Immature natural killer cell (primary cell): ENCODE measurements around the gene CFP. TPM values are rescaled to one million over a fixed set of nuclear protein-coding genes. Genes with fewer than 3 reads are reported as not detected.
A peak's percentile ranks its signal among the peaks of the same experiment; 100 is the strongest.

Experiments
- DNase-seq, 3 donors: peaks; one replicate each; pipeline ENCODE4 v3.0.0; 2022; ENCODE audit warnings: mixed read lengths in 1 of 3
- H3K27ac Mint-ChIP-seq, 6 donors: one replicate each; pipeline ENCODE4 v1.8.0; 2020; ENCODE audit warnings: mixed read lengths in 6 of 6, mild to moderate bottlenecking in 5 of 6, inconsistent platforms in 4 of 6, moderate library complexity in 3 of 6
- H3K27me3 Mint-ChIP-seq, 3 donors: one replicate each; pipeline ENCODE4 v1.8.0; 2020 to 2021; ENCODE audit warnings: low read depth in 3 of 3, mild to moderate bottlenecking in 3 of 3, mixed read lengths in 3 of 3, moderate library complexity in 3 of 3, inconsistent platforms in 1 of 3
- H3K36me3 Mint-ChIP-seq, 3 donors: one replicate each; pipeline ENCODE4 v1.8.0; 2020; ENCODE audit warnings: mixed read lengths in 3 of 3, inconsistent platforms in 2 of 3, mild to moderate bottlenecking in 2 of 3
- H3K4me1 Mint-ChIP-seq, 2 donors: one replicate each; pipeline ENCODE4 v1.8.0; 2020; ENCODE audit warnings: inconsistent platforms in 2 of 2, mild to moderate bottlenecking in 2 of 2, mixed read lengths in 2 of 2, moderate library complexity in 1 of 2
- H3K4me3 Mint-ChIP-seq, 5 donors: one replicate each; pipeline ENCODE4 v1.8.0; 2020; ENCODE audit warnings: mild to moderate bottlenecking in 5 of 5, mixed read lengths in 5 of 5, inconsistent platforms in 3 of 5, moderate library complexity in 3 of 5
- H3K9me3 Mint-ChIP-seq, 6 donors: one replicate each; pipeline ENCODE4 v1.8.0; 2020; ENCODE audit warnings: mild to moderate bottlenecking in 6 of 6, mixed read lengths in 6 of 6, inconsistent platforms in 4 of 6, moderate library complexity in 3 of 6
- polyA plus RNA-seq, 3 donors: library from polyadenylated mRNA; unstranded; fragments of 300-500 nt; fragmentation: Illumina TruSeq; gene quantifications; one replicate each; pipeline ENCODE4 v1.2.3, GENCODE V29; 2021

The CFP gene
- polyA plus RNA-seq, 3 donors from 2014 or later, result 1.3 to 22.0 (median 13.3) TPM

GRCh38 chrX:47650164-47651042, 20.7 kb upstream of the CFP start, which contains the start of gene ELK1:
Gene ELK1, minus strand, starts transcription at chrX:47650563. Its CDS starts 9,122 bp downstream, at chrX:47641441.
- Mint-ChIP-seq H3K27ac (peak within 1 kb of the TSS; percentile 88 to 97 (median 94)), H3K4me1 (peaks cover 23 to 26% of the 10 kb centered on the region in 2 donors), H3K9me3 (no peaks in the 10 kb centered on the region), H3K27me3 (peaks cover 4 to 11% (median 4%) of the 10 kb centered on the region in 3 donors), H3K4me3 (peak within 1 kb of the TSS; percentile 83 to 98 (median 88)), H3K36me3 (peaks cover 0 to 9% (median 7%) of the 10 kb centered on the region in 3 donors)
- DNase-seq, result peak; percentile 87 to 88 (median 87)

DNA sequence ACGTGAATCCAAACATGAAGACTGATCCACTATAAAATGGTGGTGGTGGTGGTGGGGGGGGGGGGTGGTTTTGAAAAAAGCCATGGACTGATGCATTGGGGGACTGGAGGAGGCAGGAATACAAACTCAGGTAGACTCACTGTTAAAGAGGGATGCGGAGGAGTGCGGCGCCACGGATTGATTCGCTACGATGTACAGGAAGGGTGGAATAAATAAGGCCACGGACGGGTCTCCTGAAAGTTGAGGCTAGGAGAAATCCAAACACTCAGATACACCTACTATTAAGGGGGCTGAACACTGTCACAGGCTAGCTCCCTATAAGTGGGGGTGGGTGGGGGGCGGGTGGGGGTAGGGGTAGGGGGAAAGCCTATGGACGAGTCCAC, 20.0 kb upstream of the CFP start:
- Mint-ChIP-seq H3K4me3 (peak overlapping the region; percentile 83 to 98 (median 88)), H3K9me3 (no peaks in the 10 kb centered on the region), H3K27me3 (peaks cover 4 to 13% (median 5%) of the 10 kb centered on the region in 3 donors), H3K27ac (peak overlapping the region in 5 of 6 donors; percentile 51 to 94 (median 71)), H3K36me3 (peaks cover 0 to 9% (median 9%) of the 10 kb centered on the region in 3 donors), H3K4me1 (peaks cover 24 to 26% of the 10 kb centered on the region in 2 donors)
- no peak for DNase-seq

DNA sequence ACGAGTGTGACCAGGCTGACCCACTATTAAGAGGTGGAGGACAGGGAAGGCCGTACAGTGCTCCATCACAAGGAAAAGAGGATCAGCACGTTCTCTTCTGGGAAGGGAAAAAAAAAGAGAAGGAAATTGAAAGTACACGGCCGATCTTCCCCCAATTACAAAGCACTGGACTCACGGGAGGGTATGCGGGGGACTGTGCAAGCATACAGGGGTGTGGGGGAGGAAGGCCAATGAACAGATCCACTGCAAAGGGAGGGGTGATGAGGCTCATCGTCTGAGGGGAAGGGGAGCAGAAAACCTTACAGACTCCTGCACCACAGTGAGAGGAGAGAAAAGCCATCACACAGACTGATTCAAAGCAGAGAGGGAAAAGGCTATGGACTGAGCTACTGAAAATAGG, 19.5 kb upstream of the CFP start:
- peaks cover 25 to 26% of the 10 kb centered on the region in 2 donors for H3K4me1 Mint-ChIP-seq
- DNase-seq, result no peak
- H3K36me3 Mint-ChIP-seq, result peaks cover 0 to 13% (median 12%) of the 10 kb centered on the region in 3 donors
- peak overlapping the region in 5 of 6 donors; percentile 56 to 94 (median 66) for H3K27ac Mint-ChIP-seq
- H3K27me3 Mint-ChIP-seq, result peaks cover 4 to 14% (median 7%) of the 10 kb centered on the region in 3 donors
- H3K9me3 Mint-ChIP-seq, result no peaks in the 10 kb centered on the region
- peak overlapping the region; percentile 72 to 98 (median 83) for H3K4me3 Mint-ChIP-seq

DNA sequence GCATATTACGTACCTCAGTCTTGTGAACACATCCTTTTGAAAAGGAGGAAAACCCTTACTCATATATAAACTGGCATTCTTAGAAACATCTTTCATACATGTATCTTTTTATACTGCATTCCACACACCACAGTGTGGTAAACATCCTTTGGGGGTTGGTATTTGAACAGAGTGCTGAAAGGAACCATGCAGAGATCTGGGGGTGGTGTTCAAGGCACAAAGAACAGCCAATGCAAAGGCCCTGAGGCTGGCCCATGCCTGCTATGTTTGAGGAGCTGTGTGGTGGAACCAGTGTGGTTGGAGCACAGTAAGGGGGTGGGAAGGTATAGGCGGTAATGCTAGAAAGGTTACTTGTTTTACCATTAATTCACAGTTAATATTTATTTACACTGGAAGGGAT, 18.6 kb upstream of the CFP start:
- no peak for DNase-seq

GRCh38 chrX:47646636-47647035, 16.9 kb upstream of the CFP start:
- peaks cover 4 to 12% (median 8%) of the 10 kb centered on the region in 3 donors for H3K27me3 Mint-ChIP-seq
- no peak for DNase-seq
- H3K4me3 Mint-ChIP-seq, result no peak overlapping the region
- H3K36me3 Mint-ChIP-seq, result peaks cover 0 to 16% (median 9%) of the 10 kb centered on the region in 3 donors
- no peaks in the 10 kb centered on the region for H3K9me3 Mint-ChIP-seq
- H3K4me1 Mint-ChIP-seq, result peaks cover 25 to 26% of the 10 kb centered on the region in 2 donors
- no peak overlapping the region for H3K27ac Mint-ChIP-seq

More for the DNA sequence above, 18.6 kb upstream of the CFP start:
- Mint-ChIP-seq H3K36me3 (peaks cover 0 to 13% (median 8%) of the 10 kb centered on the region in 3 donors), H3K9me3 (no peaks in the 10 kb centered on the region), H3K4me1 (peaks cover 25 to 26% of the 10 kb centered on the region in 2 donors), H3K27ac (no peak overlapping the region), H3K27me3 (peaks cover 4 to 14% (median 8%) of the 10 kb centered on the region in 3 donors), H3K4me3 (no peak overlapping the region)

- Mint-ChIP-seq H3K27ac (no peak overlapping the region), H3K9me3 (no peaks in the 10 kb centered on the region), H3K36me3 (peaks cover 4 to 18% (median 16%) of the 10 kb centered on the region in 3 donors), H3K4me1 (peaks cover 16 to 17% of the 10 kb centered on the region in 2 donors), H3K27me3 (peaks cover 2 to 10% (median 5%) of the 10 kb centered on the region in 3 donors), H3K4me3 (no peak overlapping the region)
- DNase-seq, result no peak
Observed at GRCh38 chrX:47645530-47645929, 15.8 kb upstream of the CFP start.

DNA sequence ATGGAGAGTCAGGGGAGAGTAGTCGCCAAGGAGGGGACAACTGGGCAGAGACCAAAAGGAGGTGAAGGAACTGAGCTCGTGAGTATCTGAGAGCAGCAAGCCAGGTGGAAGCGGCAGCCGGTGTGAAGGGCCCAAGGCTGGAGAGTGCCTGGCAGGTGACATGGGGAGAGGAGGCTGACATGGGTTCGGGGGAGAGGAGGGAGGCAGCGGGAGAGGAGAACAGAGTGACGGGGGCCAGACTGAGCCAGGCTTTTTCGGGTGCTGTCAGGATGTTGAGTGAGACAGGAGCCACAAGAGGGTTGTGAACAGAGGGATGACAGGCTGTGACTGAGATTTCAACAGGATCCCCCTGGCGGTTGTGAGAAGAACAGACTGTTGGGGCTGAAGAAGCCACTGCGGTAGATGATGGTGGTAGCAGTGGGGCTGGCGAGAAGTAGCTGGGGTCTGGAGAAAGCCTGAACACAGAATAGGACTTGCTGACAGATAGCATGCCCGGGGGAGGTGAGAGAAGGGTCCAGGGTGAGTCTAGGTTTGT, 14.9 kb upstream of the CFP start:
- peaks cover 14% of the 10 kb centered on the region in 2 donors for H3K4me1 Mint-ChIP-seq
- H3K27ac Mint-ChIP-seq, result no peak overlapping the region
- H3K27me3 Mint-ChIP-seq, result peaks cover 3 to 4% (median 4%) of the 10 kb centered on the region in 3 donors
- H3K36me3 Mint-ChIP-seq, result peaks cover 13 to 27% (median 25%) of the 10 kb centered on the region in 3 donors
- no peak overlapping the region for H3K4me3 Mint-ChIP-seq
- peaks cover 0 to 1% (median 0%) of the 10 kb centered on the region in 6 donors for H3K9me3 Mint-ChIP-seq
- peak in 2 of 3 donors; percentile 9 to 27 for DNase-seq

DNA sequence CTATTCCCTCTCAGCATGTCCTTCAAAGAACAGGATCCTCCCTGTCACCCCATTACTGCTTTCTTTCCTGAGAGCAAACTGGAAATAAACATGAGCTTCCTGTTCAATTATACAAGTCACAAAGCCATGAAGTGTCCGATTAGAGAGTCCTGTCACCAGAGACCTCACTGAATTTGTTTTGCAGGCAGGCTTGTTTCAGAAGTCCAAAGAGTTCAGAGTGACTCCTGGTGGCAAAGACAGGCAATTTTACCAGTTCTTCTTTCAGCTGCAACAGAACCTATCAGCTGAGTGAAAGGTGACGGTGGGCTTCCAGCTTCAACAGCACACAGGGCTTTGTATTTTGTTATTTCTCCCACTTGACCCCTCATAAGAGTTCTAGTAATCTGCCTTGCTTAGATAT, 14.2 kb upstream of the CFP start:
- H3K9me3 Mint-ChIP-seq, result peaks cover 0 to 1% (median 0%) of the 10 kb centered on the region in 6 donors
- H3K4me3 Mint-ChIP-seq, result no peak overlapping the region
- H3K27me3 Mint-ChIP-seq, result peaks cover 3 to 6% (median 4%) of the 10 kb centered on the region in 3 donors
- no peak for DNase-seq
- no peak overlapping the region for H3K27ac Mint-ChIP-seq
- H3K36me3 Mint-ChIP-seq, result peaks cover 17 to 34% (median 32%) of the 10 kb centered on the region in 3 donors
- H3K4me1 Mint-ChIP-seq, result peaks cover 7 to 8% of the 10 kb centered on the region in 2 donors

- DNase-seq, result no peak
- Mint-ChIP-seq H3K36me3 (peaks cover 17 to 45% (median 42%) of the 10 kb centered on the region in 3 donors), H3K9me3 (peaks cover 0 to 1% (median 0%) of the 10 kb centered on the region in 6 donors), H3K4me3 (no peak overlapping the region), H3K27ac (no peak overlapping the region), H3K27me3 (peaks cover 3 to 7% (median 6%) of the 10 kb centered on the region in 3 donors), H3K4me1 (no peaks in the 10 kb centered on the region)
Observed at GRCh38 chrX:47638816-47639215, 9.1 kb upstream of the CFP start.

DNA sequence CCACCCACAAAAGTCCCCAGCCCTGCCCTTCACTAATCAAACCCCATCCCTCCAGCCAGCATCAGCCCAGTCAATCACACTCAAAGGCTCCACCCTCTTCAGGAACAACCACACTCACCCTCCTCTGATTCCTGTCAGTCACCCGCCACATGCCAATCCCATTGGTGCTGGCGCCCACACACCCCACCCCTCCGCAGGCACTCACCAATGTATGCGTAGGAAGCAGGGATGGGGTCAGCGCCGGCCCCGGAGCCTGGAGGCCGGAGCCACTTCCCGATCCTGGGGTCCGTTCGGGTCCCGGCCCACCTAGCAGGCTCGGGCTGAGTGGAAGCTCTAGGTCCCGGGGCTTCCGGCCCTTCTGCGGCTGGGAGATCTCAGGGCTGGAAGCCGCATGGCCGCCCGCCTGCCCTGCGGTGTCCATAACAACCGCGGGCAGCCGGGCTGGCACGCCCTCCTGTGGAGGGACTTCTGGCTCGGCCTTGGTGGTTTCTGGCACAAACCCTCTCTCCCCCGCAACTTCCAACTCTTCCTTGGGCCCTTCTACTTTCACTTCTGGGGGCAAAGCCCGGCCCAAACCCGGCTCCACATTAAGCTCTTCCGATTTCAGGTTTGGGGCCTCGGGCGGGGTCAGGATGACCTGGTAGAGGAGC, 7.9 kb upstream of the CFP start:
- DNase-seq, result no peak
- H3K27ac Mint-ChIP-seq, result peak overlapping the region in 1 of 6 donors; percentile 7
- no peak overlapping the region for H3K4me3 Mint-ChIP-seq
- H3K4me1 Mint-ChIP-seq, result peaks cover 0 to 1% of the 10 kb centered on the region in 2 donors
- H3K36me3 Mint-ChIP-seq, result peaks cover 17 to 45% (median 42%) of the 10 kb centered on the region in 3 donors
- H3K9me3 Mint-ChIP-seq, result peaks cover 0 to 1% (median 0%) of the 10 kb centered on the region in 6 donors
- peaks cover 3 to 7% (median 7%) of the 10 kb centered on the region in 3 donors for H3K27me3 Mint-ChIP-seq

GRCh38 chrX:47634871-47635575, 5.3 kb upstream of the CFP start:
- Mint-ChIP-seq H3K9me3 (peaks cover 0 to under 1% (median 0%) of the 10 kb centered on the region in 6 donors), H3K4me3 (no peak overlapping the region), H3K36me3 (peaks cover 8 to 30% (median 27%) of the 10 kb centered on the region in 3 donors), H3K27me3 (peaks cover 5 to 9% (median 7%) of the 10 kb centered on the region in 3 donors), H3K27ac (no peak overlapping the region), H3K4me1 (peaks cover 0 to 3% of the 10 kb centered on the region in 2 donors)
- peak; percentile 78 to 83 (median 82) for DNase-seq

GRCh38 chrX:47633689-47634590, 4.2 kb upstream of the CFP start:
- peaks cover 7 to 8% (median 7%) of the 10 kb centered on the region in 3 donors for H3K27me3 Mint-ChIP-seq
- DNase-seq, result peak; percentile 29 to 35 (median 33)
- no peak overlapping the region for H3K27ac Mint-ChIP-seq
- H3K4me3 Mint-ChIP-seq, result no peak overlapping the region
- H3K4me1 Mint-ChIP-seq, result peaks cover 0 to 6% of the 10 kb centered on the region in 2 donors
- H3K9me3 Mint-ChIP-seq, result no peaks in the 10 kb centered on the region
- H3K36me3 Mint-ChIP-seq, result peaks cover 0 to 19% (median 17%) of the 10 kb centered on the region in 3 donors
